HUES48 (cell line): ENCODE measurements around the gene PTPRQ.
"Not testable (repeated sequence)": the region's sequence is repeated elsewhere in the genome, so short reads cannot be mapped to it uniquely, and the experiment has no call there.

ENCODE experiments used
- H3K27ac ChIP-seq: one replicate; pipeline ENCODE4 v1.7.0; 2013; ENCODE audit warnings: low read depth, low read length, inconsistent platforms
- H3K27me3 ChIP-seq: 2 replicates; pipeline ENCODE4 v1.6.1; 2013; ENCODE audit warnings: mild to moderate bottlenecking, low read length; ENCODE audit not compliant: control insufficient read depth, insufficient read depth
- H3K36me3 ChIP-seq: 2 replicates; pipeline ENCODE4 v1.6.1; 2013; ENCODE audit warnings: low read length; ENCODE audit not compliant: control insufficient read depth, insufficient read depth
- H3K4me1 ChIP-seq: 2 replicates; pipeline ENCODE4 v1.6.1; 2013; ENCODE audit warnings: mild to moderate bottlenecking, low read length; ENCODE audit not compliant: control insufficient read depth, insufficient read depth
- H3K4me3 ChIP-seq: 2 replicates; pipeline ENCODE4 v1.5.1; 2013; ENCODE audit warnings: mild to moderate bottlenecking, low read depth, low read length
- H3K9ac ChIP-seq: 2 replicates; pipeline ENCODE4 v1.6.1; 2013; ENCODE audit warnings: mild to moderate bottlenecking, low read depth, low read length, moderate library complexity
- H3K9me3 ChIP-seq: 2 replicates; pipeline ENCODE4 v1.6.1; 2013; ENCODE audit warnings: low read length; ENCODE audit not compliant: control insufficient read depth, insufficient read depth

The PTPRQ gene

GRCh38 chr12:80422550-80422949, 21.5 kb upstream of the PTPRQ start:
- Histone ChIP-seq H3K36me3 (no peaks in the 10 kb centered on the region), H3K4me3 (no peak overlapping the region), H3K4me1 (no peaks in the 10 kb centered on the region), H3K27ac (no peak overlapping the region), H3K27me3 (no peaks in the 10 kb centered on the region), H3K9ac (no peak overlapping the region), H3K9me3 (no peaks in the 10 kb centered on the region)

- no peaks in the 10 kb centered on the region for H3K36me3 ChIP-seq
- H3K4me3 ChIP-seq, result no peak overlapping the region
- no peak overlapping the region for H3K27ac ChIP-seq
- H3K27me3 ChIP-seq, result no peaks in the 10 kb centered on the region
- H3K4me1 ChIP-seq, result no peaks in the 10 kb centered on the region
- no peak overlapping the region for H3K9ac ChIP-seq
- H3K9me3 ChIP-seq, result no peaks in the 10 kb centered on the region
These were observed 12.0 kb upstream of the PTPRQ start for GRCh38 chr12:80432061-80432460.

- Histone ChIP-seq H3K27ac (no peak overlapping the region), H3K4me3 (no peak overlapping the region), H3K4me1 (no peaks in the 10 kb centered on the region), H3K36me3 (no peaks in the 10 kb centered on the region), H3K9ac (no peak overlapping the region), H3K27me3 (no peaks in the 10 kb centered on the region), H3K9me3 (no peaks in the 10 kb centered on the region)
These were observed 2.1 kb upstream of the PTPRQ start for GRCh38 chr12:80441921-80442320.

- no peaks in the 10 kb centered on the region for H3K36me3 ChIP-seq
- H3K9me3 ChIP-seq, result no peaks in the 10 kb centered on the region
- H3K4me3 ChIP-seq, result no peak overlapping the region
- H3K4me1 ChIP-seq, result no peaks in the 10 kb centered on the region
- no peak overlapping the region for H3K9ac ChIP-seq
- no peak overlapping the region for H3K27ac ChIP-seq
- no peaks in the 10 kb centered on the region for H3K27me3 ChIP-seq
These were observed 1.4 kb upstream of the PTPRQ start for GRCh38 chr12:80442426-80443222.

GRCh38 chr12:80445083-80445793, 1.2 kb downstream of the PTPRQ start:
- Histone ChIP-seq H3K4me1 (no peaks in the 10 kb centered on the region), H3K9ac (no peak overlapping the region), H3K27ac (no peak overlapping the region), H3K36me3 (no peaks in the 10 kb centered on the region), H3K9me3 (no peaks in the 10 kb centered on the region), H3K27me3 (no peaks in the 10 kb centered on the region), H3K4me3 (no peak overlapping the region)

GRCh38 chr12:80456513-80456912, 12.5 kb downstream of the PTPRQ start:
- no peaks in the 10 kb centered on the region for H3K4me1 ChIP-seq
- no peak overlapping the region for H3K9ac ChIP-seq
- no peaks in the 10 kb centered on the region for H3K27me3 ChIP-seq
- no peak overlapping the region for H3K4me3 ChIP-seq
- no peaks in the 10 kb centered on the region for H3K36me3 ChIP-seq
- H3K9me3 ChIP-seq, result peaks cover 5% of the 10 kb centered on the region; the same call in 1 of the 2 replicates
- no peak overlapping the region for H3K27ac ChIP-seq

GRCh38 chr12:80460972-80461371, 16.9 kb downstream of the PTPRQ start:
- no peaks in the 10 kb centered on the region for H3K36me3 ChIP-seq
- H3K9me3 ChIP-seq, result no peaks in the 10 kb centered on the region
- H3K27ac ChIP-seq, result no peak overlapping the region
- no peaks in the 10 kb centered on the region for H3K4me1 ChIP-seq
- no peak overlapping the region for H3K9ac ChIP-seq
- no peak overlapping the region for H3K4me3 ChIP-seq
- H3K27me3 ChIP-seq, result no peaks in the 10 kb centered on the region

GRCh38 chr12:80461851-80462250, 17.8 kb downstream of the PTPRQ start:
- not testable (repeated sequence) for H3K4me3 ChIP-seq, H3K36me3 ChIP-seq, H3K9me3 ChIP-seq, H3K27ac ChIP-seq, H3K4me1 ChIP-seq, H3K27me3 ChIP-seq, H3K9ac ChIP-seq

GRCh38 chr12:80469681-80470080, 25.6 kb downstream of the PTPRQ start:
- H3K9me3 ChIP-seq, result no peaks in the 10 kb centered on the region

GRCh38 chr12:80470403-80470802, 26.4 kb downstream of the PTPRQ start:
- no peaks in the 10 kb centered on the region for H3K9me3 ChIP-seq
- no peak overlapping the region for H3K9ac ChIP-seq

More at GRCh38 chr12:80469681-80470080, 25.6 kb downstream of the PTPRQ start:
- Histone ChIP-seq H3K27ac (no peak overlapping the region), H3K4me3 (no peak overlapping the region), H3K4me1 (peaks cover 16% of the 10 kb centered on the region), H3K27me3 (no peaks in the 10 kb centered on the region), H3K9ac (no peak overlapping the region), H3K36me3 (no peaks in the 10 kb centered on the region)

GRCh38 chr12:80472236-80472635, 28.2 kb downstream of the PTPRQ start:
- H3K36me3 ChIP-seq, result no peaks in the 10 kb centered on the region
- no peaks in the 10 kb centered on the region for H3K9me3 ChIP-seq
- peaks cover 16% of the 10 kb centered on the region for H3K4me1 ChIP-seq
- no peak overlapping the region for H3K4me3 ChIP-seq
- no peak overlapping the region for H3K27ac ChIP-seq
- H3K27me3 ChIP-seq, result no peaks in the 10 kb centered on the region
- no peak overlapping the region for H3K9ac ChIP-seq

More at GRCh38 chr12:80470403-80470802, 26.4 kb downstream of the PTPRQ start:
- peaks cover 16% of the 10 kb centered on the region for H3K4me1 ChIP-seq
- H3K27ac ChIP-seq, result no peak overlapping the region
- H3K4me3 ChIP-seq, result no peak overlapping the region
- H3K27me3 ChIP-seq, result no peaks in the 10 kb centered on the region
- no peaks in the 10 kb centered on the region for H3K36me3 ChIP-seq
